Measurements from ENCODE around the gene VIP.

The VIP gene

DNA sequence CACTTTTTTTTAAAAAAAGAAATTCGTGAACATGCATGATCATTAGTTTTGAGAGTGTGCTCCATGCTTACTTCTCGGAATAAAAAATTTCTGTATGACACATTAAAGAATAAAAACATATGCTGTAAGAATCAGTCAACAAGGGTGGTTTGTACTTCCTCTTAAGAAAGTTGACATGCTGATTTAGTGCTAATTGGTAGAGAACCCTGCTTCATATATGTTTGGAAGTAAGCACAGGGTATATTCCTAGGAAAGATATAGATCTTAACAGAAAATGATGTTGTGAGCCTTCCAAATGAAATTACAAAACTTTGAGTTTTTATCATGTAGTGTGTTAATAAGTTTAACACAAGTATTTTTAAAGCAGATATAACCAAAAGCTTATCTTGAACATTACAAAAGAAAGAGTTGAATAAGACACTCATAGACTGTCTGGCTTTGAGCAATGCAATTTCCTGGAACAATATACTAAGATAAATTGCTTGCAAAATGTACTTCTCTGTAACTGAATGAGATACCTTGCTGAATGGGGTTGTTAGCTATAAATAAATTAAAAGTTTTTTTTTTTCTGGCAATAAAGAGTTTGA is 13.8 kb upstream of the VIP start:
- no peaks in the 10 kb centered on the region for H3K4me1 ChIP-seq (ENCODE audit: control insufficient read depth, low read depth, low read length)
- no peak overlapping the region for H3K4me3 ChIP-seq (ENCODE audit: low read length)
- no peaks in the 10 kb centered on the region for H3K27me3 ChIP-seq (ENCODE audit: control insufficient read depth, insufficient read depth, low read length)

DNA sequence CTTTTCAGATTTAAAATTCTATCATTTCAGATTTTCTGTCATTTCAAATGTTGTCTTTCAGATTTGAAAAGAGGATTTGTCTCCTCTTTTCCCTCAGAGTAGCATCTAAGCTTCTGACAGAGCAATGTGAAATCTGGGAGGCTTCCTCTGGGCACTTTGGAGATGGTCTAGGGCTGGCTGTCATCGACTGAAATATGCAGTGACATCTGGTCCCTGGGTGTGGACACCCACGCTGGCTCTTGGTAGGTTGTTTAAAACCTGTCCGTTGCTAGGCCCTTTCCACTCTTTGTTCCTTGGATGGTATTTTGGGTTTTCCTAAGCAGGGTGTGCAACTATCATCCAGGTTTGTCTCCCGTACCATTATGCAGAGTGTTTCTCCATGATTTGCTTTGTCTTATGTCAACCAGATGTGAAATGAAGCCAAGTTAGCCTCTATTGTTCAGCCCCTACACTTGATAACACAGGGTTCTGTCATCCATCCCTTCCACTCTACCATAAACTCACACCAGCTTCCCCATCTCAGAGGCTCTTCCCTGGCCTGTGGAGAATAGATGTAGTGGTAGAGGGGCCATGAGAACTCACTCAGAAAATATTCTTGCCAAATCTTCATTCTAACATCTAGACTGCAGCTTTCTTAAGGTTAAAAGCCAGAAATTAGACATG is 5.0 kb upstream of the VIP start:
- Histone ChIP-seq H3K27ac (ENCODE audit: low read length) (no peak overlapping the region), H3K27me3 (ENCODE audit: control insufficient read depth, insufficient read depth, low read length) (no peaks in the 10 kb centered on the region), H3K36me3 (ENCODE audit: control insufficient read depth, low read depth, low read length) (no peaks in the 10 kb centered on the region), H3K9ac (ENCODE audit: low read length) (no peak overlapping the region), H3K9me3 (ENCODE audit: control insufficient read depth, low read depth, low read length) (no peaks in the 10 kb centered on the region), H3K4me3 (ENCODE audit: low read length) (no peak overlapping the region), H3K4me1 (ENCODE audit: control insufficient read depth, low read depth, low read length) (no peaks in the 10 kb centered on the region)

More for the DNA sequence above, 13.8 kb upstream of the VIP start:
- H3K27ac ChIP-seq (ENCODE audit: low read length), result no peak overlapping the region
- H3K9ac ChIP-seq (ENCODE audit: low read length), result no peak overlapping the region
- H3K9me3 ChIP-seq (ENCODE audit: control insufficient read depth, low read depth, low read length), result no peaks in the 10 kb centered on the region
- H3K36me3 ChIP-seq (ENCODE audit: control insufficient read depth, low read depth, low read length), result no peaks in the 10 kb centered on the region

DNA sequence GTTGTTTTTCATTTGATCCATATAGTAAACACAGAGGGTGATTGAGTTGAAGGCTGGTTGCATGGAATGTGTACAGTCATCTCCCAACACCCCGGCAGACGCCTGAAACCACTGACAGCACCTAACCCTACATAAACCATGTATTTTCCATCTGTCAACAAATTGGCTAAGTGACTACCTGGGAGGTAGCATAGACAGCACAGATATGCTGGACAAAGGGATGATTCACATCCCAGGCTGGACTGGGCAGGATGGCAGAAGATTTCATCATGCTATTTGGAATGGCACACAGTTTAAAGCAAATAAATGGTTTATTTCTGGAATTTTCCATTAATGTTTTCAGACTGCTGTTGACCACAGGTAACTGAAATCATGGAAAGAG is 4.4 kb upstream of the VIP start:
- no peaks in the 10 kb centered on the region for H3K9me3 ChIP-seq (ENCODE audit: control insufficient read depth, low read depth, low read length)
- H3K36me3 ChIP-seq (ENCODE audit: control insufficient read depth, low read depth, low read length), result no peaks in the 10 kb centered on the region
- H3K4me1 ChIP-seq (ENCODE audit: control insufficient read depth, low read depth, low read length), result no peaks in the 10 kb centered on the region
- no peak overlapping the region for H3K27ac ChIP-seq (ENCODE audit: low read length)
- no peaks in the 10 kb centered on the region for H3K27me3 ChIP-seq (ENCODE audit: control insufficient read depth, insufficient read depth, low read length)
- no peak overlapping the region for H3K4me3 ChIP-seq (ENCODE audit: low read length)
- H3K9ac ChIP-seq (ENCODE audit: low read length), result no peak overlapping the region

DNA sequence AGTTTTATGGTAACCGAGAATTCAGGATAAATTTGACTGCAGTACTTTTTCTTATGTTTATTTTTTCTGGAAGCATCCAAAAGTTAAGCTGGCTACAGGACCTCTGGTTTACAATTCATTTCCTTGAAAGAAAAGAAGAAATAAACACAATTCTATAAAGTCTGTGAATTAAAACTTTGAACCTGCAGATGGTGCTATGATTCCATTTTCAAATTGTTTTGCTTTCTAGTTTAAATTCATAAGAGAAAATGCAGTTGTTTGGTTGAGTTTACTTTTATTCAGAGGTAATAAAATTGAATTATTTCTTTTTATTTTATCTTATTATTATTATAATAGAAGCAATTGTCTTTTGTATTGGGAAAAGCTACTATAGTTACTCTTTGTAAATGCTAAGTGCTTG is 1.8 kb upstream of the VIP start:
- Histone ChIP-seq H3K4me3 (ENCODE audit: low read length) (no peak overlapping the region), H3K36me3 (ENCODE audit: control insufficient read depth, low read depth, low read length) (no peaks in the 10 kb centered on the region), H3K4me1 (ENCODE audit: control insufficient read depth, low read depth, low read length) (no peaks in the 10 kb centered on the region), H3K27ac (ENCODE audit: low read length) (no peak overlapping the region), H3K27me3 (ENCODE audit: control insufficient read depth, insufficient read depth, low read length) (no peaks in the 10 kb centered on the region), H3K9me3 (ENCODE audit: control insufficient read depth, low read depth, low read length) (no peaks in the 10 kb centered on the region), H3K9ac (ENCODE audit: low read length) (no peak overlapping the region)

DNA sequence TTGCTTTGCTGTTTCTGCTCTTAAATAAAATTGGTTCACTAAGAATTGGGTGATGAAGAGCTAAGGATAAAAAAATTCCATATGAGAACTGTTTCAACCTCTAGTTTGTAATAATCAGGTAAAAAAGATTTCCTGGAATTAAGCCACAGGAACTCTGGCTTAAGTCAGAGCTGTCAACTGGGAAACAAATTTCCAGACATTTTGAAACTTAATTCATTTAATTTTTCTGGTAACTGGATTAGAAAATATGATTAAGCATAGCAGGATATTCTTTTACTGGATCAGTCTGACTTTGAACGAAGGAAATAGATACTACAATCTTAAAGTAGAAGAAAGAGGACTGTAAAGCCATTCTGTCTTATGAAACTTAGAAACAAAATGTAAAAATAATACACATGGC is 1.3 kb upstream of the VIP start:
- no peaks in the 10 kb centered on the region for H3K36me3 ChIP-seq (ENCODE audit: control insufficient read depth, low read depth, low read length)
- no peak overlapping the region for H3K27ac ChIP-seq (ENCODE audit: low read length)
- H3K4me3 ChIP-seq (ENCODE audit: low read length), result no peak overlapping the region
- no peaks in the 10 kb centered on the region for H3K27me3 ChIP-seq (ENCODE audit: control insufficient read depth, insufficient read depth, low read length)
- no peaks in the 10 kb centered on the region for H3K4me1 ChIP-seq (ENCODE audit: control insufficient read depth, low read depth, low read length)
- no peaks in the 10 kb centered on the region for H3K9me3 ChIP-seq (ENCODE audit: control insufficient read depth, low read depth, low read length)
- H3K9ac ChIP-seq (ENCODE audit: low read length), result no peak overlapping the region

DNA sequence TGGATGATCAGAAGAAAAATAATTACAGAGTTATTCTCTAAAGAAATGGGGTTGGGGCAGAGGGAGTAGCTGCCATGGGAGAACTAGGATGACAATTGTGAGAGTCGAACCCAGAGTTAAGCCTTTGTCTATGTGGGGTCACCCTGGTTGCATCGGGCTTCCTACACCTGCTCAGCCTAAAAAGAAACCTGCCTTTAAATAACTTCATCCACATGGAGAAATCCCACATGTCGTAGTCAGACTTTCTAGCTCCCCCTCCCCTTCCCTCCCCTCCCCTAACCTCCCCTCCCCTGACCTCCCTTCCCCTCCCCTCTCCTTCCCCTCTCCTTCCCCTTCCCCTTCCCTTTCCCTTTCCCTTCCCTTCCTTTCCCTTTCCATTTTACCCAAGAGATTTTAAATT is 14.7 kb downstream of the VIP start:
- Histone ChIP-seq H3K27ac (ENCODE audit: low read length) (no peak overlapping the region), H3K36me3 (ENCODE audit: control insufficient read depth, low read depth, low read length) (no peaks in the 10 kb centered on the region), H3K9ac (ENCODE audit: low read length) (no peak overlapping the region), H3K9me3 (ENCODE audit: control insufficient read depth, low read depth, low read length) (no peaks in the 10 kb centered on the region), H3K4me3 (ENCODE audit: low read length) (no peak overlapping the region), H3K4me1 (ENCODE audit: control insufficient read depth, low read depth, low read length) (no peaks in the 10 kb centered on the region), H3K27me3 (ENCODE audit: control insufficient read depth, insufficient read depth, low read length) (no peaks in the 10 kb centered on the region)

DNA sequence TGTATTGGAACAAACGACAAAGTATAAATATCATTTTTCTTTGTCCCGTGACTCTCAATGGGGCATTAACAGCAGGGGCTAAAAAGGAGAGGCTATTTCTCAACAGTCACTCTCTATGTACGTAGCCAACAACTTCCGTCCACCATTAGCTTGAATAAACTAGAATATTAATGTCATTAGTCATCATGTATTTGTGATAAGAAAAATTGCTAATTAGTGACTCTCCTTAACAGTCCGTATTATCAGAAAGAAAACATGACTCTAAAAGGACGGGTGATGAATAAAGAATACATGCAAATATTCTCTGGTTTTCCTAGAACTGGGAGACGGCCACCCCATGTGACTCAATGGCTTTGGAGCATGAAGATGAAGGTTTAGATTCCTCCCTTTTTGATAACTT is 18.6 kb downstream of the VIP start:
- Histone ChIP-seq H3K9ac (ENCODE audit: low read length) (no peak overlapping the region), H3K27me3 (ENCODE audit: control insufficient read depth, insufficient read depth, low read length) (no peaks in the 10 kb centered on the region), H3K27ac (ENCODE audit: low read length) (no peak overlapping the region), H3K9me3 (ENCODE audit: control insufficient read depth, low read depth, low read length) (no peaks in the 10 kb centered on the region), H3K4me3 (ENCODE audit: low read length) (no peak overlapping the region), H3K36me3 (ENCODE audit: control insufficient read depth, low read depth, low read length) (no peaks in the 10 kb centered on the region), H3K4me1 (ENCODE audit: control insufficient read depth, low read depth, low read length) (no peaks in the 10 kb centered on the region)

DNA sequence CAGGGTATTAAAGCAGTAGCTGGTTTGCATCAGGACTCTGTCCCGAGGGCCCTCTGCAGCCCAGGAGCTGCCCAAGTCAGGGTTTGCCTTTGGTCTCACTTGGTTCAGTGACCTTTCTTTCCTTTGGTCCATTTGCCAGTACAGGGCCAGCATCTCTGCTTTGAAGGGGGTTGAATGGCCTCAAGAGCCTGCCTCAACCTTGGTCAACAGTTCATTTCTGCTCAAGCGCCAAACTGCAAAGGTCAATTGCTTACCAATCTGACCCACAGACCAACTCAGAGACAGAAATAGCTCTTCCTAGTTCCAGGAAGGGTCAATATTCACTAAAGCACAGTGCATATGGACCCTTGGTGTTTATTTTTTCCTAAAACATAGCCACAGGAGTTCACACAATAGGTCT is 19.4 kb downstream of the VIP start:
- H3K4me3 ChIP-seq (ENCODE audit: low read length), result no peak overlapping the region
- H3K36me3 ChIP-seq (ENCODE audit: control insufficient read depth, low read depth, low read length), result no peaks in the 10 kb centered on the region
- H3K9ac ChIP-seq (ENCODE audit: low read length), result no peak overlapping the region
- no peaks in the 10 kb centered on the region for H3K4me1 ChIP-seq (ENCODE audit: control insufficient read depth, low read depth, low read length)
- H3K27ac ChIP-seq (ENCODE audit: low read length), result no peak overlapping the region
- H3K9me3 ChIP-seq (ENCODE audit: control insufficient read depth, low read depth, low read length), result no peaks in the 10 kb centered on the region
- H3K27me3 ChIP-seq (ENCODE audit: control insufficient read depth, insufficient read depth, low read length), result no peaks in the 10 kb centered on the region

DNA sequence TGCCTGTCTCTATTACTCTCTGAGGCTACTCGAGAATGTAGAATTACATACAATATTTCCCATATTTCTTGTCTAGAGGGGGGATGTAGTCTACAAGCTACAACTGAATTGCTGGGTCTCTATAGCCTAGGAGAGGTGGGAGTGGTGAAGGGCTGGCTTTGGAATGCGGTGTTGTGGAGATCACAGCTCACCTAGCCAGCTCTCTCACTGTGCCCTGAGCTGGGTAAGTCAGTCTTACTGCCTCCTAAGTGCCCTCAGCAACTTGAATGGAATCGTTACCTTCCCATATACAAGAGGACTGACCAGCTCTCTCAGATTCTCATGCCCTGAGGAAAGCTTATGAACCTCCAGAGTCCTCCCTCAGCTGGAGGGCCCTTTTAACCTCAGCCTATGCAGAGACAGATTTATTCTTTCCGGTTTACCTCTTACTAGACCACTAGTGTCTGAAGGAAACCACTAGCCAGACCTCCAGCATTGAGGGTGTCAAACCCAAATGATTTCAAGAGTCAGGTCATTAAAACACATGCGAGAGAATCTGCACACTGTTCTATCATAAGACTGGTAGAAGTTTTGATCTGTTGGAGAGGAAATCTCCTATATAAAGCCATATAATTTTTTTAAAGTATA is 20.6 kb downstream of the VIP start:
- no peak overlapping the region for H3K9ac ChIP-seq (ENCODE audit: low read length)
- no peaks in the 10 kb centered on the region for H3K4me1 ChIP-seq (ENCODE audit: control insufficient read depth, low read depth, low read length)
- H3K9me3 ChIP-seq (ENCODE audit: control insufficient read depth, low read depth, low read length), result no peaks in the 10 kb centered on the region
- H3K4me3 ChIP-seq (ENCODE audit: low read length), result no peak overlapping the region
- H3K27me3 ChIP-seq (ENCODE audit: control insufficient read depth, insufficient read depth, low read length), result no peaks in the 10 kb centered on the region
- H3K36me3 ChIP-seq (ENCODE audit: control insufficient read depth, low read depth, low read length), result no peaks in the 10 kb centered on the region
- H3K27ac ChIP-seq (ENCODE audit: low read length), result no peak overlapping the region

DNA sequence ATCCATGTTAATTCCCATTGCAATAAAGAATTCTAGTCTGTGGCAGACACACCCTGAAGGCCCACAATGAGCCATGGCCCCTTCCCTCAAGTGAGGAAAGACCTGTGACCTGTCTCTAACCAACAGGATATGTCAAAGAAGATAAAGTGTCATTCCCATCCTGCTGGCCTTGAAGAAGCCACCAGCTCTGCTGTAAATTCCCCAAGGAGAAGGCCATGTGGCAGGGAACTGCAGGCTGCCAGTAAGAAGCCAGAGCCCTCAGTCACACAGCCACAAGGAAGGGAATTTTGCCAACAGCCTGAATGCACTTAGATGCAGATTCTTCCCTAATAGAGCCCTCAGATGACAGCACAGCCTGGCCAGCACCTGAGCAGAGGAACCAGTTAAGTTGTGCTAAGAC is 24.8 kb downstream of the VIP start:
- H3K9me3 ChIP-seq (ENCODE audit: control insufficient read depth, low read depth, low read length), result no peaks in the 10 kb centered on the region

DNA sequence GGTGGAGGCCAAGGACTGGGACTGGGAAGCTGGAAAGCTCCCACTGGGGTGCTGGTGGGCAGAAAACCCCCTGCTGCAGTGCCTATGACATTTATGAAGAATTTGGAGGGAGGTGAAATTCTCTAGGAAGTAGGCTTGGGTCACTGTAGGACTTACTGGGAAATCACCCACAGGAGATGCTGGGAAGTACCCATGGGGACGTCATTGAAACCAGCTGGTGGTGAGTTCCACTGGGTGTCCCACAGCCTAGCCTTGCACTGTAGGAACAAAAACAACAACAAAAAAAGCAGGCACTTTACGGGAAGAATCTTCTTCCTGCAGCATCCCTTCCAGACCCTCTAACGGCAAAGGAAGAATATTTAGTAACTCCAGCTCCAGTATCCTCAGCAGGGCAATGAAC is 26.2 kb downstream of the VIP start:
- H3K4me3 ChIP-seq (ENCODE audit: low read length), result no peak overlapping the region
- H3K27me3 ChIP-seq (ENCODE audit: control insufficient read depth, insufficient read depth, low read length), result no peaks in the 10 kb centered on the region
- no peak overlapping the region for H3K27ac ChIP-seq (ENCODE audit: low read length)
- H3K9ac ChIP-seq (ENCODE audit: low read length), result no peak overlapping the region
- H3K36me3 ChIP-seq (ENCODE audit: control insufficient read depth, low read depth, low read length), result no peaks in the 10 kb centered on the region
- H3K4me1 ChIP-seq (ENCODE audit: control insufficient read depth, low read depth, low read length), result no peaks in the 10 kb centered on the region
- H3K9me3 ChIP-seq (ENCODE audit: control insufficient read depth, low read depth, low read length), result no peaks in the 10 kb centered on the region

More for the DNA sequence above, 24.8 kb downstream of the VIP start:
- Histone ChIP-seq H3K27ac (ENCODE audit: low read length) (no peak overlapping the region), H3K9ac (ENCODE audit: low read length) (no peak overlapping the region), H3K4me1 (ENCODE audit: control insufficient read depth, low read depth, low read length) (no peaks in the 10 kb centered on the region), H3K4me3 (ENCODE audit: low read length) (no peak overlapping the region), H3K27me3 (ENCODE audit: control insufficient read depth, insufficient read depth, low read length) (no peaks in the 10 kb centered on the region), H3K36me3 (ENCODE audit: control insufficient read depth, low read depth, low read length) (no peaks in the 10 kb centered on the region)

All from iPS-18a (cell line).